NCI-H226 (cell line): ENCODE results near the gene NRF1.
"Not testable (repeated sequence)": the region's sequence is repeated elsewhere in the genome, so short reads cannot be mapped to it uniquely, and the experiment has no call there.

Experiments
- DNase-seq: peaks from one replicate; pipeline ENCODE4 v3.0.0-alpha.2; 2015

The NRF1 gene

GRCh38 chr7:129785685-129786514 lies 174.4 kb downstream of the NRF1 start:
- DNase-seq: no peak

- DNase-seq: no peak
These were observed 175.5 kb downstream of the NRF1 start for GRCh38 chr7:129786825-129787563.

- DNase-seq: no peak
These were observed 177.5 kb downstream of the NRF1 start for GRCh38 chr7:129789000-129789399.

- no peak for DNase-seq
These were observed 178.1 kb downstream of the NRF1 start for GRCh38 chr7:129789652-129790051.

GRCh38 chr7:129790136-129790535 lies 178.6 kb downstream of the NRF1 start:
- no peak for DNase-seq

- DNase-seq: no peak
These were observed 181.2 kb downstream of the NRF1 start for GRCh38 chr7:129792721-129793120.

- no peak for DNase-seq
These were observed 182.2 kb downstream of the NRF1 start for GRCh38 chr7:129793506-129794310.

- not testable (repeated sequence) for DNase-seq
These were observed 182.9 kb downstream of the NRF1 start for GRCh38 chr7:129794461-129794860.

GRCh38 chr7:129796186-129796775 lies 184.8 kb downstream of the NRF1 start:
- DNase-seq: no peak

- DNase-seq: no peak
These were observed 185.8 kb downstream of the NRF1 start for GRCh38 chr7:129797214-129797789.

GRCh38 chr7:129798616-129799349 lies 187.3 kb downstream of the NRF1 start:
- no peak for DNase-seq

GRCh38 chr7:129799350-129799955 lies 187.9 kb downstream of the NRF1 start:
- DNase-seq: no peak

GRCh38 chr7:129800901-129801300 lies 189.4 kb downstream of the NRF1 start:
- DNase-seq: no peak

- no peak for DNase-seq
These were observed 190.4 kb downstream of the NRF1 start for GRCh38 chr7:129801882-129802281.

- DNase-seq: no peak
These were observed 192.1 kb downstream of the NRF1 start for GRCh38 chr7:129803546-129804081.

GRCh38 chr7:129804111-129804889 lies 192.8 kb downstream of the NRF1 start:
- DNase-seq: no peak

GRCh38 chr7:129804890-129805719 lies 193.6 kb downstream of the NRF1 start:
- DNase-seq: peak; percentile 96
